Femur (tissue), 1 donor: ENCODE measurements around the gene ENTREP1.
A peak's percentile ranks its signal among the peaks of the same experiment; 100 is the strongest.
"Not testable (repeated sequence)": the region's sequence is repeated elsewhere in the genome, so short reads cannot be mapped to it uniquely, and the experiment has no call there.

Source experiments
- DNase-seq: peaks from one replicate; pipeline ENCODE4 v3.0.0-alpha.2; 2017

Gene ENTREP1

DNA sequence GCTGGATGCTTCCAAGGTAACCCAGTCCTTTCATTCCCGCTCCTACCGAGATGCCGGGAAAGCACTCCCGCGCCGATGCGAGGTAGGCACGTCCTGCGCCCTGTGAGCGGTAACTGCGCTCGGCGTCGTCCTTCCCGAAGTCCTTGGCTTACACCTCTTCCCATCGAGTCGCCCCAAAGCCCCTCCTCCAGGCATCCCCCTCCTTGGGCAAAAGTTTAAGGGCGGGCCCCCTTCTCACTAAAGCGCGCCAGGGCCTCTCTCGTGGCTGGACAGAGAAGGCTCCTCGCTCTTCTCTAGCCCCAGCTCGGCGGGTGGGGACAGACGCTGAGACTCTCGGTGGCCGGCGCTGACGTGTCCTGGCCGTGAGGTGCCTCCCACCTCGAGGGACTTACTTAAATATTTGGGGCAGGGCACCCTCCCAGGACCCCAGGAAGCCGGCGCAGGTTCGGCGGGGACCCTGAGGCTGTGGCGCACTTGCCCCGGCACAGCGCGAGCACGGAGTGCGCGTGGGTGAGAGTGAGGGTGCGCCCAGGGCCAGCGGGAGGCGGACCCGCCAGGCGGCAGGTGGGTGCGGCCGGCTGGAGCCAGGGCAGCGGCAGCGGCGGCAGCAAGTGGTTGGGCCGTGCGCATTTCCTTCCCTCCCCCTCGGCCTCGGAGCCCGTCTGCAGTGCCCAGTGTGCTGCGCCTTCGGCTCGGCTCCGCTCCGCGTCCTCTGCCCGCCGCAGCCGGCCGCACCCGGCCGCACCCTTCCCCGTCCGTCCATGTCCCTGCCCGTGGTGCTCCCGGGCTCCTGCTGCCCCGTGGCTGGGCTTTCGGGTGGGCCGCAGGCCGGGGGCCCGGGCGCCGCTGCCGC lies at the start of gene ENTREP1:
ENTREP1 (plus strand) TSS at position 667 of the 853 bp plus-strand sequence; CDS start at position 762, 95 bp downstream.
- peak; percentile 68 for DNase-seq

DNA sequence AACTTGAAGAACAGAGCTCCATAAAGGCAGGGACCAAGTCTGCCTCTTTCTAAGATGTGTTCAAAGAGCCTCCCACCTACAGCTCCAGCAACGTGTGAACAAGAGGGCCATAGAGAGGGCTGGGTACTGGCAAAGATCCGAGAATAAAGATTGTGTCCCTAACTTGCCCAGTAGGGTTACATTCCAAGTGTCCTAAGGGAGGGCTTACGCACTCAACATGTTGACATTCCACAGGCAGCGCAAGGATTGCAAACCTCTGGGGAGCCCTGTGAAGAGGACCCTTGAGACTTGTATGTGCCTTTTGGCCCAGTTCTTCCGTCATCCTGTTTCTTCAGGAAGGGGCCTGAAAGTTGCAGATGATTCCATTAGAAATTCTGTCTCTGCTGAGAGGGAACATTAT lies 48.2 kb upstream of the ENTREP1 start:
- no peak for DNase-seq

GRCh38 chr9:69279084-69279731 lies 45.8 kb upstream of the ENTREP1 start:
- DNase-seq = no peak

GRCh38 chr9:69279733-69280132 lies 45.3 kb upstream of the ENTREP1 start:
- no peak for DNase-seq

GRCh38 chr9:69283003-69283402 lies 42.0 kb upstream of the ENTREP1 start:
- DNase-seq = no peak

- no peak for DNase-seq
These were observed 32.9 kb upstream of the ENTREP1 start for GRCh38 chr9:69292078-69292477.

GRCh38 chr9:69293156-69293555 lies 31.9 kb upstream of the ENTREP1 start:
- DNase-seq = no peak

- DNase-seq = peak; percentile 27
These were observed 29.0 kb upstream of the ENTREP1 start for GRCh38 chr9:69295872-69296552.

GRCh38 chr9:69297300-69297980 lies 27.6 kb upstream of the ENTREP1 start:
- DNase-seq = no peak

DNA sequence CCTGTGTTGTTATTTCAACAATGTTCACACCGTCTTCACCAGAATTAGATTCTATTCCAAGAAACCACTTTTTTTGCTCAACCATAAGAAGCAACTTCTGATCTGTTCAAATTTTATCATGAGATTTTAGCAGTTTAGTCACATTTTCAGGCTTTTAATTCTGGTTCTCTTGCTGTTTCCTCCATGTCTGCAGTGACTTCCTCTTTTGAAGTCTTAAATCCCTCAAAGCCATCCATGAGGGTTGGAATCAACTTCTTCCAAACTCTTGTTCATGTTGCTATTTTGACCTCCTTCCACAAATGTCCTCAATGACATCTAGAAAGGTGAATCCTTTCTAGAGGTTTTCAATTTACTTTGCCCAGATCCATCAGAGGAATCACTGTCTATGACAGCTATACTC lies 25.7 kb upstream of the ENTREP1 start:
- DNase-seq = no peak

DNA sequence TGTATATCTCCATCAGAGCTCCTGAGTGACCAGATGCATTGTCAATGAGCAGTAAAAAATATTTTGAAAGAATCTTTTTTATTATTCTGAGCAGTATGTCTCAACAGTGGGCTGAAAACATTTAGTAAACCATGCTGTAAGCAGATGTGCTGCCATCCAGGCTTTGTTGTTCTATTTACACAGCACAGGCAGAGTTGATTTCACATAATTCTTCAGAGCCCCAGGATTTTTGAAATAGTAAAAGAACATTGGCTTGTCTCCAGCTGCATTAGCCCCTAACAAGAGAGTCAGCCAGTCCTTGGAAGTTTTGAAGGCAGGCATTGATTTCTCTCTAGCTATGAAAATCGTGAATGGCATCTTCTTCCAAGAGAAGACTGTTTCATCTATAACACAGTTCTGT lies 25.2 kb upstream of the ENTREP1 start:
- DNase-seq = no peak

DNA sequence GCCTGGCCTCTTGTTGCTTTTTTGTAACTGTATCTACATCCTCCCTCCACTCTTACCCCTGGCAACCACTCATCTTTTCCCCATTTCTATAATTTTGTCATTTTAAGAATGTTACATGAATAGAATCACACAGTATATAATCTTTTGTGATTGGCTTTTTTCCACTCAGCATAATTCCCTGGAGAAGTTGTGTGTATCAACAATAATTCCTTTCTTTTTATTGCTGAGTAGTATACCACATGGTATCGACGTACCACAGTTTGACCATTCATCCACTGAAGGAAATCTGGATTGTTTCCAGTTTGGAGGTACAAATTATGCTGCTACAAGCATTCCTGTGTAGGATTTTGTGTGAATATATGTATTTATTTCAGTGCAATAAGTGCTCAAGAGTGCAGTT lies 21.7 kb upstream of the ENTREP1 start:
- no peak for DNase-seq

DNA sequence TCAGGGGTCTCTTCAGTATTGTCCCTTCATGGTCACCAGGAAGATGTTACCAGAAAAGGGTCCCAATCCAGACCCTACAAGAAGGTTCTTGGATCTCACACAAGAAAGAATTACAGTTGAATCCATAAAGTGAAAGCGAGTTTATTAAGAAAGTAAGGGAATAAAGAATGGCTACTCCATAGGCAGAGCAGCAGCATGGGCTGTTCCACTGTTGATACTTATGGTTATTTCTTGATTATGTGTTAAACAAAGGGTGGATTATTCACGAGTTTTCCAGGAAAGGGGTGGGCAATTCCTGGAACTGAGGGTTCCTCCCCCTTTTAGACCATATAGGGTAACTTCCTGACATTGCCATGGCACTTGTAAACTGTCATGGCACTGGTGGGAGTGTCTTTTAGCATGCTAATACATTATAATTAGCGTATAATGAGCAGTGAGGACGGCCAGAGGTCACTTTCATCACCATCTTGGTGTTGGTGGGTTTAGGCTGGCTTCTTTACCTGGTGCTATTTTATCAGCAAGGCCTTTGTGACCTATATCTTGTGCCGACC lies 18.0 kb upstream of the ENTREP1 start:
- not testable (repeated sequence) for DNase-seq

DNA sequence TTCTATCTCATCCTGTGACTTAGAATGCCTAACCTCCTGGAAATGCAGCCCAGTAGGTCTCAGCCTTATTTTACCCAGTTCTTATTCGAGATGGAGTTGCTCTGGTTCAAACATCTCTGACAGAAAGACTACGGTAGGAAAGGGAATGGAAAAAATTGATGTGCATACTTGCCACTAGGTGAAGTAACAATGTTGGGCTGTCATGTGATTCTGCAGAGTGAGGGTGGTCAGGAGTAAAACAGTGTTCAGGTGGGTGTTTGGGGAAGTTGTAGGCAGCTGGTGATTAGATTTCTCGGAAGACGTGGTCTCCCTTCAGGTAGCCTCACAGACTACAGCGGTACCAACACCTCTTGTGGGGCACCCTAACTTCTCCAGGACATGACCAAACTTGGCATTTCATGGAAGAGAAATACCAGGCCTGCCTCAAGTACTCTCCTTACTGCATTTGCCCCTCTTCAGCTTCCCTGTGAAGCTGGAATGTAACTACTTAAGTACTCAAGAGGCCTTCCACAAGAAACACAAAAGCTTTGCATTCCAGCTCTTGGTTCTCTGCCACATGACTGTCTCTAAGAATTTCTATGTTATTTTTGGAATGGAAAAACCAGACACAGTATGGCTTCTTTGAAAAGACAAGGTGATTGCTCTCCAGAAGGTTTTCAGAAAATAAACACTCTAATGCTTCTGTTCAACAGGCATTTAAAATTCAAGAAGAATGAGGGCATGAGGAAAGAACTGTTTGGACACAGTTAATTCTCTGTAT lies 17.4 kb upstream of the ENTREP1 start:
- no peak for DNase-seq

GRCh38 chr9:69308206-69308931 lies 16.6 kb upstream of the ENTREP1 start:
- DNase-seq = no peak

DNA sequence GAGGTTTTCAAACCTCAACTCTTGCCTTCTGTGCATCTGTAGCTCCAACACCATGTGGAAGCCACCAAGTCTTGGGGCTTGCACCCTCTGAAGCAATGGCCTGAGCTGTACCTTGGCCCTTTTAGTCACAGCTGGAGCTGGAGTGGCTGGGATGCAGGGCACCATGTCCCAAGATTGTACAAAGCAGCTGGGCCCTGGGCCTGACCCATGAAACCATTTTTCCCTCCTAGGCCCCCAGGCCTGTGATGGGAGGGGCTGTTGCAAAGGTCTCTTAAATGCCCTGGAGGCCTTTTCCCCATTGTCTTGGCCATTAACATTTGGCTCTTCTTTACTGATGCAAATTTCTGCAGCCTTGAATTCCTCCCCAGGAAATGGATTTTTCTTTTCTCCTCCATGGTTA lies 11.8 kb upstream of the ENTREP1 start:
- DNase-seq = no peak

- DNase-seq = no peak
These were observed 10.5 kb upstream of the ENTREP1 start for GRCh38 chr9:69314547-69314946.

- no peak for DNase-seq
These were observed 7.9 kb upstream of the ENTREP1 start for GRCh38 chr9:69317081-69317480.

DNA sequence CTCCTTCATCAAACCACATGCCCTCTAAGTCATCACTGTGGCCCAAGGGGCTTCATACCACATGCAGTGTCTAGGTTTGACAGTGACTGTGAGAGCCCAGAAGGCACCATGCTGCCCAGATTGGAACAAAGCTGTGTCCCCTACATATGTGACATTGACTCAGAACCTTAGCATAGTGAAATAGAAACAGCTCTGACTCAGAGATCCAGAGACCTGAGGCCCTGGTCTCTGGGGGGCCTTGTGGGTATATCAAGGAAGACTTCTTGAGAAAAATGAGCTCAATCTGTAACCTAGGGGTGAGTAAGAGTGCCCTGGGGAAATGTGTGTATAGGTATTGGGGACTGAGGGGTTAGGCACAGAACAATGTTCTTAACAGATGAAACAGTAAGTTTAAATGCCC lies 7.1 kb upstream of the ENTREP1 start:
- DNase-seq = no peak

DNA sequence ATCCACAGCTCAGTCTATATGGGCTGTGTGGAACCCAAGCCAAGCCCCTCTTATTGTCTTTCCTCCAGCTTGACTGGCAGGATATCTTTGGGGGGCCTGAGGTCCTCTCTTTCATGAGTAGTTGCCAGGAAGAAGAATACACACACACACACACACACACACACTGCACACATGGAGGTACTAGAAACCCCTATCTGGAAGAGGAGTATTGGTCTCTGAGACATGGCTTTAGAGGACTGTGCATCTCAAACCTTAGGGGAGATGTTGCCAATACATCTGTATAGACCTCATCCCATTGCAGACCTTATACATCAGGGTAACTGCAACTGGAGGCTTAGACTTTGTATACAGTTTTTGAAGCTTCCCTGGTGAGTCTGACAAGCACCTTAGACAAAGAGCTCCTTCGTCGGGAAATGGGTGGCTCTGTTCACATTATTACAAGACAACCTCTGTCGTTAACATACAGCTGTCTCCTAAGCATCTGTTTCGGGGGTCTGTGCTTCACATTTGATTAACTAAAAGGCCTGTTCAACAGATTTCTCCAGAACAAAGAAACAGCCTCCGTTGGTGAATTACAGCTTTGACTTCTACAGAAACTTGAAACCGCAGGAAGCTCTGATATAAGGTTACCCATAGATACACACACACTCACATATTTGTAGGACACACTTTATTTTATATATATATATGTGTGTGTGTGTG lies 5.5 kb upstream of the ENTREP1 start:
- no peak for DNase-seq

DNA sequence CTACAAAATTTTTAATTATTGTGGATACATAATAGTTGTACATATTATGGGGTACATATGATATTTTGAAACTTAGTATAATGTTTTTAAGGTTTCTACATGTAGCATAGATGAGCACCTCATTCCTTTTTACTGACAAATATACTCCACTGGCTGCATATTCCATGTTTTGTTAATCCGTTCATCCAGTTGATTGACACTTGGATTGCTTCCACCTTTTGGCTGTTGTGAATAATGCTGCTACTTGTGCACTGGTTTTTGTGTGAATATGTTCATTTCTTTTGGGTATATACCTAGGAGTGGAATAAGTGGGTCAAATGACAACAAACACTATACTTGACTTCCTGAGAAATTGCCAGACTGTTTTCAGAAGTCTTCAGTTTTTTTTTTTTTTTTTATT lies 2.8 kb upstream of the ENTREP1 start:
- DNase-seq = no peak
